Right ventricle myocardium inferior (tissue), 1 donor: ENCODE data around the gene GABRD. TPM values are rescaled to one million over a fixed set of nuclear protein-coding genes. Genes with fewer than 3 reads are reported as not detected.
"Not testable (repeated sequence)": the region's sequence is repeated elsewhere in the genome, so short reads cannot be mapped to it uniquely, and the experiment has no call there.

ENCODE experiments used
- ATAC-seq: fragments of 200-7000 bp; cut with Tn5 transposase; one replicate; pipeline ENCODE4 v1.9.1; 2020; ENCODE audit warnings: mild to moderate bottlenecking, moderate library complexity
- DNase-seq: peaks from one replicate; pipeline ENCODE4 v3.0.0; 2021; ENCODE audit errors: missing footprints
- intact Hi-C: fragments of 100-400 bp; cut with DNase I; formaldehyde crosslinking; loops from one replicate; pipeline ENCODE4 v1.11.0; 2022
- long read RNA-seq: library from polyadenylated mRNA; unstranded; transcript quantifications from one replicate; pipeline ENCODE4 v2.0.0, GENCODE V29; 2021
- total RNA-seq: library from RNA; stranded (reverse); fragmentation: NEBNext Ultra II Directional; extraction: Animal tissue kit (Norgen Biotek cat#: 25700); gene quantifications from one replicate; pipeline ENCODE4 v1.2.1, GENCODE V29; 2021
- donor health status: DM: no; HTN: yes; CAD: no; lungs with severe emphysema.

Gene GABRD
- total RNA-seq = 0.49 TPM
- long read RNA-seq, partial matches to known transcripts = 0 of 1 reads
- long read RNA-seq, other reads (novel, unspliced or antisense) = 0 of 1 reads

- DNase-seq = no peak
- no peak for ATAC-seq
- intact Hi-C loops = no loop called here
Measured at GRCh38 chr1:2019172-2019543, at the start of gene GABRD. Gene GABRD (plus strand): TSS chr1:2019345. CDS start chr1:2019424, 79 bp downstream.

GRCh38 chr1:1969505-1969900, 49.6 kb upstream of the GABRD start:
- intact Hi-C loops = no loop called here
- ATAC-seq = no peak
- DNase-seq = peak; percentile 47

- intact Hi-C loops = no loop called here
- DNase-seq = peak; percentile 26
- ATAC-seq = no peak
Measured at GRCh38 chr1:1969953-1970716, 49.0 kb upstream of the GABRD start.

- DNase-seq = peak; percentile 37
- ATAC-seq = no peak
- intact Hi-C loops = no loop called here
Measured at GRCh38 chr1:1971017-1971416, 48.1 kb upstream of the GABRD start.

GRCh38 chr1:1971688-1972087, 47.5 kb upstream of the GABRD start:
- ATAC-seq (no peak), DNase-seq (no peak)
- intact Hi-C loops = no loop called here

GRCh38 chr1:1972976-1973715, 46.0 kb upstream of the GABRD start:
- ATAC-seq (no peak), DNase-seq (peak; percentile 44)

GRCh38 chr1:1973716-1974642, 45.2 kb upstream of the GABRD start:
- DNase-seq (peak; percentile 47), ATAC-seq (no peak)
- intact Hi-C loops = no loop called here

More at GRCh38 chr1:1972976-1973715, 46.0 kb upstream of the GABRD start:
- intact Hi-C loops = no loop called here

- no peak for ATAC-seq
- intact Hi-C loops = no loop called here
- DNase-seq = peak; percentile 42
Measured at GRCh38 chr1:1974834-1975233, 44.3 kb upstream of the GABRD start.

- ATAC-seq (no peak), DNase-seq (no peak)
- intact Hi-C loops = no loop called here
Measured at GRCh38 chr1:1975535-1975934, 43.6 kb upstream of the GABRD start.

GRCh38 chr1:1976031-1976430, 43.1 kb upstream of the GABRD start:
- ATAC-seq (no peak), DNase-seq (peak; percentile 26)
- intact Hi-C loops = no loop called here

GRCh38 chr1:1978108-1978507, 41.0 kb upstream of the GABRD start:
- DNase-seq = peak; percentile 22
- intact Hi-C loops = no loop called here
- no peak for ATAC-seq

- DNase-seq = peak; percentile 54
- intact Hi-C loops, ATAC-seq: not testable (repeated sequence)
Measured at GRCh38 chr1:1978690-1979481, 40.3 kb upstream of the GABRD start.

GRCh38 chr1:1979482-1980165, 39.5 kb upstream of the GABRD start:
- peak; percentile 50 for DNase-seq
- ATAC-seq = no peak
- intact Hi-C loops = no loop called here

GRCh38 chr1:1980467-1981141, 38.5 kb upstream of the GABRD start:
- peak; percentile 28 for DNase-seq

GRCh38 chr1:1981142-1981500, 38.0 kb upstream of the GABRD start:
- intact Hi-C loops = no loop called here
- no peak for ATAC-seq
- DNase-seq = peak; percentile 15

More at GRCh38 chr1:1980467-1981141, 38.5 kb upstream of the GABRD start:
- no peak for ATAC-seq
- intact Hi-C loops = no loop called here

- ATAC-seq, intact Hi-C loops: not testable (repeated sequence)
- DNase-seq = peak; percentile 52
Measured at GRCh38 chr1:1981631-1982327, 37.4 kb upstream of the GABRD start.
